Left lung (tissue), 10 donors: ENCODE data around the gene AK8. TPM values are rescaled to one million over a fixed set of nuclear protein-coding genes. Genes with fewer than 3 reads are reported as not detected.

Source experiments
- ATAC-seq: fragments of 200-7000 bp; cut with Tn5 transposase; one replicate; pipeline ENCODE4 v1.9.1; 2020; ENCODE audit warnings: moderate library complexity
- DNase-seq, 4 donors: peaks; one replicate each; pipeline ENCODE4 v3.0.0-alpha.2; 2013 to 2020
- H3K27ac ChIP-seq, 2 donors: fragments of 200-600 bp; sonication (generic) in 1 of 2; one replicate each; pipeline versions ENCODE4 v1.5.0 to v1.8.0; 2020 to 2021
- H3K27me3 ChIP-seq, 2 donors: fragments of 200-600 bp; sonication (generic) in 1 of 2; one replicate each; pipeline versions ENCODE4 v1.5.0 to v1.8.0; 2020 to 2021
- H3K36me3 ChIP-seq, 2 donors: fragments of 200-600 bp; sonication (generic) in 1 of 2; one replicate each; pipeline versions ENCODE4 v1.5.0 to v1.8.0; 2020 to 2021
- H3K4me1 ChIP-seq, 2 donors: fragments of 200-600 bp; one replicate each; pipeline ENCODE4 v1.8.0; 2021
- H3K4me3 ChIP-seq, 2 donors: fragments of 200-600 bp; sonication (generic) in 1 of 2; one replicate each; pipeline versions ENCODE4 v1.5.0 to v1.8.0; 2020 to 2021; ENCODE audit warnings: mild to moderate bottlenecking in 1 of 2
- H3K9me3 ChIP-seq, 2 donors: fragments of 200-600 bp; sonication (generic) in 1 of 2; one replicate each; pipeline versions ENCODE4 v1.5.0 to v1.8.0; 2020 to 2021
- CTCF ChIP-seq, 2 donors: fragments of 200-600 bp; sonication (generic) in 1 of 2; IDR thresholded peaks; one replicate each; pipeline versions ENCODE4 v1.5.0 to v1.8.0; 2021; ENCODE audit warnings: antibody characterized with exemption in 2 of 2
- intact Hi-C, 2 donors: fragments of 100-400 bp; cut with DNase I; formaldehyde crosslinking; loops; one replicate each; pipeline versions ENCODE4 v1.11.2 to v1.14.2; 2022
- polyA plus RNA-seq, 6 donors: library from polyadenylated mRNA; unstranded; fragments of 120-200 nt; gene quantifications; one replicate each; pipeline ENCODE4 v1.2.1, GENCODE V29; 2013; ENCODE audit not compliant: insufficient read length in 6 of 6
- total RNA-seq, 2 donors: library from RNA; stranded (reverse); fragmentation: NEBNext Ultra II Directional; extraction: Animal tissue kit (Norgen Biotek cat#: 25700); gene quantifications; one replicate each; pipeline ENCODE4 v1.2.1, GENCODE V29; 2021
- donor health status: DM: no; HTN: yes; CAD: no.
- donor health status: DM: no; HTN: no; CAD: no.

AK8 gene
- total and polyA plus RNA-seq, 8 donors = 0.55 to 3.6 (median 2.4) TPM

GRCh38 chr9:132789719-132790118 lies 88.4 kb downstream of the AK8 start:
- no peak for DNase-seq
- no peaks in the 10 kb centered on the region for H3K4me1 ChIP-seq
- no peak for ATAC-seq
- peaks cover 0 to 17% of the 10 kb centered on the region in 2 donors for H3K27me3 ChIP-seq
- no peak overlapping the region for H3K4me3 ChIP-seq
- intact Hi-C loops = loop anchor here in 1 of 2 donors (10.0 kb wide), 1 partner anchor 275 kb away; no protein-coding TSS in a partner anchor
- no peak overlapping the region for H3K27ac ChIP-seq
- H3K9me3 ChIP-seq = peaks cover 0 to 2% of the 10 kb centered on the region in 2 donors
- H3K36me3 ChIP-seq = no peaks in the 10 kb centered on the region
- no peak for TF ChIP-seq CTCF (IDR thresholded peaks at IDR 0.05)

- H3K4me3 ChIP-seq = no peak overlapping the region
- H3K9me3 ChIP-seq = peaks cover 0 to 2% of the 10 kb centered on the region in 2 donors
- no peak overlapping the region for H3K27ac ChIP-seq
- no peaks in the 10 kb centered on the region for H3K4me1 ChIP-seq
- H3K27me3 ChIP-seq = peaks cover 0 to 8% of the 10 kb centered on the region in 2 donors
- intact Hi-C loops = no loop called here
- no peak for ATAC-seq
- DNase-seq = no peak
- no peak for TF ChIP-seq CTCF (IDR thresholded peaks at IDR 0.05)
- no peaks in the 10 kb centered on the region for H3K36me3 ChIP-seq
Measured at GRCh38 chr9:132788378-132788777, 89.7 kb downstream of the AK8 start.

GRCh38 chr9:132787748-132788159 lies 90.3 kb downstream of the AK8 start:
- ATAC-seq = no peak
- no peaks in the 10 kb centered on the region for H3K4me1 ChIP-seq
- TF ChIP-seq CTCF (IDR thresholded peaks at IDR 0.05) = no peak
- peaks cover 0 to 7% of the 10 kb centered on the region in 2 donors for H3K27me3 ChIP-seq
- intact Hi-C loops = no loop called here
- H3K4me3 ChIP-seq = no peak overlapping the region
- DNase-seq = no peak
- H3K9me3 ChIP-seq = peaks cover 0 to 2% of the 10 kb centered on the region in 2 donors
- no peaks in the 10 kb centered on the region for H3K36me3 ChIP-seq
- H3K27ac ChIP-seq = no peak overlapping the region

- no peak for DNase-seq
- Histone ChIP-seq H3K4me3 (no peak overlapping the region), H3K4me1 (no peaks in the 10 kb centered on the region), H3K9me3 (peaks cover 0 to 2% of the 10 kb centered on the region in 2 donors), H3K27me3 (peaks cover 0 to 31% of the 10 kb centered on the region in 2 donors), H3K27ac (no peak overlapping the region), H3K36me3 (no peaks in the 10 kb centered on the region)
- no peak for ATAC-seq
- intact Hi-C loops = no loop called here
- TF ChIP-seq CTCF (IDR thresholded peaks at IDR 0.05) = no peak
Measured at GRCh38 chr9:132784286-132784830, 93.7 kb downstream of the AK8 start.

- no peak overlapping the region for H3K27ac ChIP-seq
- H3K9me3 ChIP-seq = no peaks in the 10 kb centered on the region
- intact Hi-C loops = no loop called here
- peaks cover 0 to 33% of the 10 kb centered on the region in 2 donors for H3K27me3 ChIP-seq
- ATAC-seq (no peak), DNase-seq (no peak)
- H3K4me3 ChIP-seq = no peak overlapping the region
- no peaks in the 10 kb centered on the region for H3K4me1 ChIP-seq
- H3K36me3 ChIP-seq = no peaks in the 10 kb centered on the region
- no peak for TF ChIP-seq CTCF (IDR thresholded peaks at IDR 0.05)
Measured at GRCh38 chr9:132783006-132783405, 95.1 kb downstream of the AK8 start.
